Measurements from ENCODE around the gene OXSR1.
"Not testable (repeated sequence)": the region's sequence is repeated elsewhere in the genome, so short reads cannot be mapped to it uniquely, and the experiment has no call there.

Gene OXSR1

DNA sequence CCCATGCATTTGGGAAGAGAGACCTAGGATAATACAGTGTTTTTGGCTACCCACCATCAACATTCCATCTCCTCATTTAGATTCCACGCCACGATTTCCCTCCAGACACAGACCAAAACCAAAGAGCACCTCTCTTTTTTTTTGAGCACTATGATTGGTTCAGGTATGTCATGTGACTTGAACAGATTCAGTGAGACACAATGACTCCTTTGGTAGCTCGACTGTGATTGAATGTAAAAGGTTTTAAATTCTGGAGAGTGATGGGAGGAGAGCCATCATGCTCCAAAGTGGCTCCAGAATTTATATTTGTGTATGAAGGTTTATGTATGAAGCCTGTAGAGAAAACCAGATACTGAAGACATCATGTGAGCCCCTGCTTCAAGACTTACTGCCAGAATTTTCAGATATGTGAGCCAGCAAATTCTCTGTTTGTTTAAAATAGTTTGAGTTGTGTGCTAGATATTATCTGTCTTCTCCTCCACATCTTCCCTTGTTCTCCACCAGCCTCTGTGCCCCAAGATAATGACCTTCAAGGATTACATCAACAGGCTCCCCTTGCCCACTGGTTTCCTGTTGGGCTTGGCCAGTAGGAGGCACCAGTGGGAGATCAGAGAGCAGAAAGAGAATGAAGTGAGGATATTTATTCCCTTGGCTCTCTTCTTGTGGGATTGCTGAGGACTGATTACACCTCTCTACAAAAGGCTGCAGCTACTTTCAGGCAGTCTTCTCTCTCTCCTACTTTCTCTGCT is 14.4 kb upstream of the OXSR1 start:
- Histone ChIP-seq H3K9ac (ENCODE audit: low read depth, low read length) (no peak overlapping the region), H3K4me3 (ENCODE audit: low read depth, low read length) (no peak overlapping the region), H3K36me3 (ENCODE audit: control insufficient read depth, insufficient read depth, low read length) (no peaks in the 10 kb centered on the region), H3K9me3 (ENCODE audit: control insufficient read depth, insufficient read depth, low read length) (no peaks in the 10 kb centered on the region), H3K27ac (ENCODE audit: low read depth, low read length) (no peak overlapping the region), H3K27me3 (ENCODE audit: control insufficient read depth, insufficient read depth, low read length) (no peaks in the 10 kb centered on the region), H3K4me1 (ENCODE audit: control insufficient read depth, insufficient read depth, low read length) (no peaks in the 10 kb centered on the region)

DNA sequence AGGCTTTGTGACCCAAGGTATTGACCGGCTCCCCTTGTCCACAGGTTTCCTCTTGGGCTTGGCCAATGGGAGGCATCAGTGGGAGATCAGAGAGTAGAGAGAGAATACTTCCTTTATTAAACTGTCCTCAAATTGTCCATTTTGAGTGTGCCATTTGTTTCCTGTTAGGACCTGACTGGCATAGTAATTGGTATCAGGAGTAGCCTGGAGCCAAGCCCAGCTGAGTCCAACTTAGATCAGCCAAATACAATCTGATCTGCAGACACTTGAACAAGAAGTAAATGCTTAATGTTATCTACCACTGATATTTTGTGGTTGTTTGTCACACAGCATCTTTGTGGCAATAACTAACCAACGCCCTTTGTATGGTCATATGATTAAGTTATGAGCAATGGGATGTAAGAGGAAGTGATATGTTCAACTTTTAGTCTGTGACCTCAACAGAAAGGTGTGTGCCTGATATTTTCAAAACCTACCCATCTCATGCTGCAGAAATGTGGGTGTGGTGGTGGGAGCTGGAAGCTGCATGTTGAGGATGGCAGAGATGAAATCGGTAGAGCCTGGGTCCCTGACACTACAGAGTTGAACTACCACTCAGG is 13.6 kb upstream of the OXSR1 start:
- Histone ChIP-seq H3K9ac (ENCODE audit: low read depth, low read length) (no peak overlapping the region), H3K27me3 (ENCODE audit: control insufficient read depth, insufficient read depth, low read length) (no peaks in the 10 kb centered on the region), H3K4me1 (ENCODE audit: control insufficient read depth, insufficient read depth, low read length) (no peaks in the 10 kb centered on the region), H3K36me3 (ENCODE audit: control insufficient read depth, insufficient read depth, low read length) (no peaks in the 10 kb centered on the region), H3K4me3 (ENCODE audit: low read depth, low read length) (no peak overlapping the region), H3K9me3 (ENCODE audit: control insufficient read depth, insufficient read depth, low read length) (no peaks in the 10 kb centered on the region), H3K27ac (ENCODE audit: low read depth, low read length) (no peak overlapping the region)

DNA sequence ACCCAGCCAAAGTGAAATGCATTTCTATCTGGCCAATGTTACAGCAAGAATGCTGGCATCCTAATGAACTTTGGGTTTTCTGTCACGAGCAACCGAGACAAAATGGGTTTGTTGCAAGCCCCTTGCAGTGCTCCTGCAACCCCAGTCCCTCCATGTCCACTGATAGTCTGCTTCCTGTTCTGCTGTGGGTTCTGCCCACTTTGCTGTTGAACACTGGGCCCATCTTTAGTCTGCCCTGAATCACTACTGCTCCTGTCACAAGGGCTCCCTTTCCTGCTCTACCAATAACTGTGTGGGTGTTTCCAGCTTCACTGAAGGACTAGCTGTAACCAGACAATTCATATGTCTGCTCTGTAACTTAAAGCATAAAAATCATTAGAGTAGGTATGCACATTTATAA is 12.7 kb upstream of the OXSR1 start:
- no peaks in the 10 kb centered on the region for H3K27me3 ChIP-seq (ENCODE audit: control insufficient read depth, insufficient read depth, low read length)
- H3K9ac ChIP-seq (ENCODE audit: low read depth, low read length), result no peak overlapping the region
- no peaks in the 10 kb centered on the region for H3K4me1 ChIP-seq (ENCODE audit: control insufficient read depth, insufficient read depth, low read length)
- H3K27ac ChIP-seq (ENCODE audit: low read depth, low read length), result no peak overlapping the region
- H3K4me3 ChIP-seq (ENCODE audit: low read depth, low read length), result no peak overlapping the region
- H3K9me3 ChIP-seq (ENCODE audit: control insufficient read depth, insufficient read depth, low read length), result no peaks in the 10 kb centered on the region
- H3K36me3 ChIP-seq (ENCODE audit: control insufficient read depth, insufficient read depth, low read length), result no peaks in the 10 kb centered on the region

- H3K4me3 ChIP-seq (ENCODE audit: low read depth, low read length), result no peak overlapping the region
- H3K36me3 ChIP-seq (ENCODE audit: control insufficient read depth, insufficient read depth, low read length), result no peaks in the 10 kb centered on the region
- H3K27ac ChIP-seq (ENCODE audit: low read depth, low read length), result no peak overlapping the region
- H3K27me3 ChIP-seq (ENCODE audit: control insufficient read depth, insufficient read depth, low read length), result no peaks in the 10 kb centered on the region
- H3K9me3 ChIP-seq (ENCODE audit: control insufficient read depth, insufficient read depth, low read length), result no peaks in the 10 kb centered on the region
- H3K4me1 ChIP-seq (ENCODE audit: control insufficient read depth, insufficient read depth, low read length), result no peaks in the 10 kb centered on the region
- no peak overlapping the region for H3K9ac ChIP-seq (ENCODE audit: low read depth, low read length)
Measured at GRCh38 chr3:38153221-38153620, 12.1 kb upstream of the OXSR1 start.

GRCh38 chr3:38154033-38154494 is 11.3 kb upstream of the OXSR1 start:
- no peaks in the 10 kb centered on the region for H3K9me3 ChIP-seq (ENCODE audit: control insufficient read depth, insufficient read depth, low read length)
- no peaks in the 10 kb centered on the region for H3K36me3 ChIP-seq (ENCODE audit: control insufficient read depth, insufficient read depth, low read length)
- no peak overlapping the region for H3K27ac ChIP-seq (ENCODE audit: low read depth, low read length)
- H3K4me3 ChIP-seq (ENCODE audit: low read depth, low read length), result no peak overlapping the region
- no peaks in the 10 kb centered on the region for H3K27me3 ChIP-seq (ENCODE audit: control insufficient read depth, insufficient read depth, low read length)
- H3K4me1 ChIP-seq (ENCODE audit: control insufficient read depth, insufficient read depth, low read length), result no peaks in the 10 kb centered on the region
- H3K9ac ChIP-seq (ENCODE audit: low read depth, low read length), result no peak overlapping the region

DNA sequence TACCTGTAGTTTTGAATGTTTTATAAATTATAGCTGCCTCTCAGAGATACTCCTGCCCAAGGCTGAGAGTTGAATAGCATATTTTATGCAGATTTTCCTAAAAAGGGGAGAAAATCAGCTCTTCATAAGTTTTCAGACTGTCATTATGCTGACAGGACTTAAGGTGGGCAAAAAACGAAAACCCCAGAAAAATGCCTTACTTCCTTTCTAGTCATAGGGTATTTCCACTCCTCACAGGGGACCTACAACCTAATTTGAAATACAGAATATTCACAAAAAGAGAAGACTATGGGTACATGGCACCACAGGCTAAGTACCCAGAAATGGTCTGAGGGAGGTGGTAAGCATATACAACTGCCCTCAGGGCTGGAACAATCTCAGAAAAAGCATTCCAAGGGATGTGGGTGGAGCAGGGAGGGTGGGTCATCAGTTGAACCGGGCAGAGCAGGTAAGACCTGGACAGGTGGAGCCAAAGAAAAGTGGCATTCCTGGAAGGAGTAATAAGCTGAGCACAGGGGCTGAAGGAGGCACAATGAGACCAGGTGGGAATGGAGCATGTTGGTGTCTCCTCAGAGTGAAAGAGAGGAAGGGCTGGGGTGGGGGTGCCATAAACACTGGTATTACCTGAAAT is 10.6 kb upstream of the OXSR1 start:
- no peaks in the 10 kb centered on the region for H3K9me3 ChIP-seq (ENCODE audit: control insufficient read depth, insufficient read depth, low read length)
- no peak overlapping the region for H3K27ac ChIP-seq (ENCODE audit: low read depth, low read length)
- H3K27me3 ChIP-seq (ENCODE audit: control insufficient read depth, insufficient read depth, low read length), result no peaks in the 10 kb centered on the region
- no peak overlapping the region for H3K9ac ChIP-seq (ENCODE audit: low read depth, low read length)
- H3K4me3 ChIP-seq (ENCODE audit: low read depth, low read length), result no peak overlapping the region
- no peaks in the 10 kb centered on the region for H3K36me3 ChIP-seq (ENCODE audit: control insufficient read depth, insufficient read depth, low read length)
- H3K4me1 ChIP-seq (ENCODE audit: control insufficient read depth, insufficient read depth, low read length), result no peaks in the 10 kb centered on the region

- H3K4me1 ChIP-seq (ENCODE audit: control insufficient read depth, insufficient read depth, low read length), result no peaks in the 10 kb centered on the region
- no peak overlapping the region for H3K4me3 ChIP-seq (ENCODE audit: low read depth, low read length)
- H3K27ac ChIP-seq (ENCODE audit: low read depth, low read length), result no peak overlapping the region
- no peak overlapping the region for H3K9ac ChIP-seq (ENCODE audit: low read depth, low read length)
- H3K9me3 ChIP-seq (ENCODE audit: control insufficient read depth, insufficient read depth, low read length), result no peaks in the 10 kb centered on the region
- no peaks in the 10 kb centered on the region for H3K36me3 ChIP-seq (ENCODE audit: control insufficient read depth, insufficient read depth, low read length)
- H3K27me3 ChIP-seq (ENCODE audit: control insufficient read depth, insufficient read depth, low read length), result no peaks in the 10 kb centered on the region
Measured at GRCh38 chr3:38155825-38156224, 9.5 kb upstream of the OXSR1 start.

DNA sequence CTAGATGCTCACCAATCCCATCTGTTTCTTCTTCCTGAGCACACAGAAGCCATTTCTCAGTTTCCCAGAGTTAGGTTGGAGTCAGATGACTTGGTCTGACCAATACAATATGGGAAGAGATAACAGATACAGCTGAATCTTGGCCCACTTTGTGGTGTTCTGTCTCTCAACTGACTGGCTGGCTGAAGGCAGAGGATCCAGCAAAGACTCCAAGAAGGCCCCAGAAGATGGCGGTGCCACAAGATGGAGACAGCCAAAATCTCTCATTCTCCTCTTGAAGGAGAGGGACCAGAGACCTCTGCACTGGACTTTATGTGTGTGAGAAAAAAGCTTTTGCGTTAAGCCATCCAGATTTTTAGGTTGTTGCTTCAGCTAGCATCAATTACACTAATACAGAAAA is 8.2 kb upstream of the OXSR1 start:
- no peak overlapping the region for H3K4me3 ChIP-seq (ENCODE audit: low read depth, low read length)
- no peak overlapping the region for H3K9ac ChIP-seq (ENCODE audit: low read depth, low read length)
- no peaks in the 10 kb centered on the region for H3K36me3 ChIP-seq (ENCODE audit: control insufficient read depth, insufficient read depth, low read length)
- H3K27ac ChIP-seq (ENCODE audit: low read depth, low read length), result no peak overlapping the region
- no peaks in the 10 kb centered on the region for H3K27me3 ChIP-seq (ENCODE audit: control insufficient read depth, insufficient read depth, low read length)
- no peaks in the 10 kb centered on the region for H3K4me1 ChIP-seq (ENCODE audit: control insufficient read depth, insufficient read depth, low read length)
- H3K9me3 ChIP-seq (ENCODE audit: control insufficient read depth, insufficient read depth, low read length), result no peaks in the 10 kb centered on the region; the same call in 1 of the 2 replicates

GRCh38 chr3:38157595-38157994 is 7.7 kb upstream of the OXSR1 start:
- Histone ChIP-seq H3K36me3 (ENCODE audit: control insufficient read depth, insufficient read depth, low read length) (no peaks in the 10 kb centered on the region), H3K27me3 (ENCODE audit: control insufficient read depth, insufficient read depth, low read length) (no peaks in the 10 kb centered on the region), H3K27ac (ENCODE audit: low read depth, low read length) (no peak overlapping the region), H3K9ac (ENCODE audit: low read depth, low read length) (no peak overlapping the region), H3K9me3 (ENCODE audit: control insufficient read depth, insufficient read depth, low read length) (no peaks in the 10 kb centered on the region; the same call in 1 of the 2 replicates), H3K4me1 (ENCODE audit: control insufficient read depth, insufficient read depth, low read length) (no peaks in the 10 kb centered on the region), H3K4me3 (ENCODE audit: low read depth, low read length) (no peak overlapping the region)

- Histone ChIP-seq H3K27me3 (ENCODE audit: control insufficient read depth, insufficient read depth, low read length) (no peaks in the 10 kb centered on the region), H3K27ac (ENCODE audit: low read depth, low read length) (no peak overlapping the region), H3K9me3 (ENCODE audit: control insufficient read depth, insufficient read depth, low read length) (no peaks in the 10 kb centered on the region; the same call in 1 of the 2 replicates), H3K4me3 (ENCODE audit: low read depth, low read length) (no peak overlapping the region), H3K36me3 (ENCODE audit: control insufficient read depth, insufficient read depth, low read length) (no peaks in the 10 kb centered on the region), H3K9ac (ENCODE audit: low read depth, low read length) (no peak overlapping the region), H3K4me1 (ENCODE audit: control insufficient read depth, insufficient read depth, low read length) (no peaks in the 10 kb centered on the region)
Measured at GRCh38 chr3:38158472-38158871, 6.9 kb upstream of the OXSR1 start.

GRCh38 chr3:38160704-38161103 is 4.6 kb upstream of the OXSR1 start:
- H3K27me3 ChIP-seq (ENCODE audit: control insufficient read depth, insufficient read depth, low read length); H3K4me1 ChIP-seq (ENCODE audit: control insufficient read depth, insufficient read depth, low read length); H3K36me3 ChIP-seq (ENCODE audit: control insufficient read depth, insufficient read depth, low read length); H3K9ac ChIP-seq (ENCODE audit: low read depth, low read length); H3K9me3 ChIP-seq (ENCODE audit: control insufficient read depth, insufficient read depth, low read length); H3K4me3 ChIP-seq (ENCODE audit: low read depth, low read length); H3K27ac ChIP-seq (ENCODE audit: low read depth, low read length): not testable (repeated sequence)
